Neural crest cell (in vitro differentiated cells): ENCODE data around the gene CA10. TPM values are rescaled to one million over a fixed set of nuclear protein-coding genes. Genes with fewer than 3 reads are reported as not detected.

ENCODE experiments used
- DNase-seq: peaks from one replicate; pipeline ENCODE4 v3.0.0; 2021; ENCODE audit warnings: low read depth, mixed read lengths, low spot score
- H3K27ac Mint-ChIP-seq: one replicate; pipeline ENCODE4 v1.8.0; 2021; ENCODE audit warnings: mild to moderate bottlenecking, mixed read lengths; ENCODE audit not compliant: unreplicated experiment
- H3K27me3 Mint-ChIP-seq: 2 replicates; pipeline ENCODE4 v1.8.0; 2021; ENCODE audit warnings: low read depth, mild to moderate bottlenecking, mixed read lengths
- H3K36me3 Mint-ChIP-seq: 2 replicates; pipeline ENCODE4 v1.8.0; 2021; ENCODE audit warnings: low read depth, mild to moderate bottlenecking, mixed read lengths
- H3K4me1 Mint-ChIP-seq: 2 replicates; pipeline ENCODE4 v1.8.0; 2021; ENCODE audit warnings: mixed read lengths
- H3K4me3 Mint-ChIP-seq: one replicate; pipeline ENCODE4 v1.8.0; 2021; ENCODE audit warnings: mild to moderate bottlenecking, mixed read lengths
- H3K9me3 Mint-ChIP-seq: 2 replicates; pipeline ENCODE4 v1.8.0; 2021; ENCODE audit warnings: mixed read lengths
- CTCF ChIP-seq: fragments of 200-600 bp; sonication (generic); conservative IDR thresholded peaks from 2 replicates; pipeline ENCODE4 v1.5.0; 2021; ENCODE audit warnings: antibody characterized with exemption, mild to moderate bottlenecking
- total RNA-seq: library from RNA; stranded (reverse); gene quantifications from 2 replicates; pipeline ENCODE4 v1.2.1, GENCODE V29; 2021

Gene CA10
- total RNA-seq, 1 donor from 2014 or later = not detected

GRCh38 chr17:52157603-52158449 lies 688 bp downstream of the CA10 start:
- H3K4me3 Mint-ChIP-seq = peak overlapping the region; percentile 72
- H3K27ac Mint-ChIP-seq = no peak overlapping the region
- no peak for TF ChIP-seq CTCF
- H3K36me3 Mint-ChIP-seq = no peaks in the 10 kb centered on the region
- no peak for DNase-seq
- H3K4me1 Mint-ChIP-seq = peaks cover 6% of the 10 kb centered on the region
- peaks cover 96% of the 10 kb centered on the region for H3K27me3 Mint-ChIP-seq
- no peaks in the 10 kb centered on the region for H3K9me3 Mint-ChIP-seq

GRCh38 chr17:52156576-52157570 lies 1.6 kb downstream of the CA10 start:
- DNase-seq = no peak
- Mint-ChIP-seq H3K27me3 (peaks cover 94% of the 10 kb centered on the region), H3K4me1 (peaks cover 6% of the 10 kb centered on the region), H3K27ac (no peak overlapping the region), H3K4me3 (peak overlapping the region; percentile 72), H3K9me3 (no peaks in the 10 kb centered on the region), H3K36me3 (no peaks in the 10 kb centered on the region)
- no peak for TF ChIP-seq CTCF

- H3K36me3 Mint-ChIP-seq = no peaks in the 10 kb centered on the region
- peaks cover 6% of the 10 kb centered on the region for H3K4me1 Mint-ChIP-seq
These were observed 3.2 kb downstream of the CA10 start for GRCh38 chr17:52155301-52155700.

GRCh38 chr17:52154466-52154865 lies 4.0 kb downstream of the CA10 start:
- no peak overlapping the region for H3K4me3 Mint-ChIP-seq
- no peaks in the 10 kb centered on the region for H3K9me3 Mint-ChIP-seq
- DNase-seq = no peak
- H3K27me3 Mint-ChIP-seq = peaks cover 83% of the 10 kb centered on the region
- no peak for TF ChIP-seq CTCF
- no peaks in the 10 kb centered on the region for H3K36me3 Mint-ChIP-seq
- H3K4me1 Mint-ChIP-seq = peaks cover 6% of the 10 kb centered on the region
- no peak overlapping the region for H3K27ac Mint-ChIP-seq

More at GRCh38 chr17:52155301-52155700, 3.2 kb downstream of the CA10 start:
- H3K27me3 Mint-ChIP-seq = peaks cover 88% of the 10 kb centered on the region
- no peak for TF ChIP-seq CTCF
- no peak overlapping the region for H3K4me3 Mint-ChIP-seq
- H3K9me3 Mint-ChIP-seq = no peaks in the 10 kb centered on the region
- no peak for DNase-seq
- H3K27ac Mint-ChIP-seq = no peak overlapping the region

- Mint-ChIP-seq H3K4me3 (no peak overlapping the region), H3K36me3 (no peaks in the 10 kb centered on the region), H3K27me3 (peaks cover 49% of the 10 kb centered on the region), H3K27ac (no peak overlapping the region), H3K4me1 (no peaks in the 10 kb centered on the region), H3K9me3 (no peaks in the 10 kb centered on the region)
- DNase-seq = no peak
- TF ChIP-seq CTCF = no peak
These were observed 7.6 kb downstream of the CA10 start for GRCh38 chr17:52150935-52151334.
